IPS-20b (cell line): ENCODE measurements around the gene EEF1B2.
"Not testable (repeated sequence)": the region's sequence is repeated elsewhere in the genome, so short reads cannot be mapped to it uniquely, and the experiment has no call there.

Source experiments
- H3K27ac ChIP-seq: one replicate; pipeline ENCODE4 v1.5.1; 2013; ENCODE audit warnings: low read length
- H3K27me3 ChIP-seq: 2 replicates; pipeline ENCODE4 v1.6.1; 2013; ENCODE audit warnings: mild to moderate bottlenecking, low read length, inconsistent platforms; ENCODE audit not compliant: insufficient read depth
- H3K36me3 ChIP-seq: 2 replicates; pipeline ENCODE4 v1.6.1; 2013; ENCODE audit warnings: low read depth, mild to moderate bottlenecking, inconsistent platforms, low read length, moderate library complexity; ENCODE audit not compliant: insufficient read depth
- H3K4me1 ChIP-seq: 2 replicates; pipeline ENCODE4 v1.6.1; 2013; ENCODE audit warnings: mild to moderate bottlenecking, control low read depth, inconsistent platforms, low read length, moderate library complexity; ENCODE audit not compliant: insufficient read depth
- H3K4me3 ChIP-seq: 2 replicates; pipeline ENCODE4 v1.5.1; 2013; ENCODE audit warnings: mild to moderate bottlenecking, low read length, inconsistent platforms
- H3K9ac ChIP-seq: 2 replicates; pipeline ENCODE4 v1.6.1; 2013; ENCODE audit warnings: low read depth, mild to moderate bottlenecking, inconsistent platforms, low read length, moderate library complexity
- H3K9me3 ChIP-seq: 2 replicates; pipeline ENCODE4 v1.6.1; 2013; ENCODE audit warnings: mild to moderate bottlenecking, low read depth, low read length, inconsistent platforms; ENCODE audit not compliant: insufficient read depth

EEF1B2 gene

GRCh38 chr2:206201075-206201848, 41.6 kb downstream of the EEF1B2 start:
- Histone ChIP-seq H3K4me1 (peaks cover 12% of the 10 kb centered on the region; the same call in 1 of the 2 replicates), H3K9ac (no peak overlapping the region; the same call in 1 of the 2 replicates)

GRCh38 chr2:206202446-206202845, 42.8 kb downstream of the EEF1B2 start:
- H3K27me3 ChIP-seq, result no peaks in the 10 kb centered on the region
- H3K36me3 ChIP-seq, result no peaks in the 10 kb centered on the region
- no peak overlapping the region for H3K4me3 ChIP-seq
- H3K9me3 ChIP-seq, result no peaks in the 10 kb centered on the region
- H3K4me1 ChIP-seq, result peaks cover 12% of the 10 kb centered on the region; the same call in 1 of the 2 replicates
- no peak overlapping the region for H3K9ac ChIP-seq
- no peak overlapping the region for H3K27ac ChIP-seq

More at GRCh38 chr2:206201075-206201848, 41.6 kb downstream of the EEF1B2 start:
- Histone ChIP-seq H3K27me3 (no peaks in the 10 kb centered on the region), H3K9me3 (no peaks in the 10 kb centered on the region), H3K4me3 (0 out of 2 replicates have a peak overlapping the region, but pooled peaks have one; percentile 2), H3K27ac (peak overlapping the region; percentile 36), H3K36me3 (no peaks in the 10 kb centered on the region)

GRCh38 chr2:206203331-206203730, 43.6 kb downstream of the EEF1B2 start:
- H3K27ac ChIP-seq, result no peak overlapping the region
- H3K9ac ChIP-seq, result no peak overlapping the region
- no peaks in the 10 kb centered on the region for H3K27me3 ChIP-seq
- H3K36me3 ChIP-seq, result no peaks in the 10 kb centered on the region
- H3K4me3 ChIP-seq, result no peak overlapping the region
- H3K4me1 ChIP-seq, result peaks cover 12% of the 10 kb centered on the region; the same call in 1 of the 2 replicates
- H3K9me3 ChIP-seq, result no peaks in the 10 kb centered on the region

GRCh38 chr2:206204710-206205109, 45.0 kb downstream of the EEF1B2 start:
- no peaks in the 10 kb centered on the region for H3K27me3 ChIP-seq
- peaks cover 12% of the 10 kb centered on the region; the same call in 1 of the 2 replicates for H3K4me1 ChIP-seq
- H3K9ac ChIP-seq, result no peak overlapping the region
- H3K36me3 ChIP-seq, result no peaks in the 10 kb centered on the region
- H3K27ac ChIP-seq, result no peak overlapping the region
- H3K4me3 ChIP-seq, result no peak overlapping the region
- no peaks in the 10 kb centered on the region for H3K9me3 ChIP-seq

- H3K9me3 ChIP-seq, H3K4me1 ChIP-seq, H3K4me3 ChIP-seq, H3K36me3 ChIP-seq, H3K27me3 ChIP-seq, H3K27ac ChIP-seq, H3K9ac ChIP-seq: not testable (repeated sequence)
These were observed 47.6 kb downstream of the EEF1B2 start for GRCh38 chr2:206207316-206207715.

- Histone ChIP-seq H3K9me3 (no peaks in the 10 kb centered on the region), H3K9ac (no peak overlapping the region), H3K27me3 (no peaks in the 10 kb centered on the region), H3K36me3 (no peaks in the 10 kb centered on the region), H3K4me1 (peaks cover 21% of the 10 kb centered on the region), H3K27ac (no peak overlapping the region), H3K4me3 (no peak overlapping the region)
These were observed 49.2 kb downstream of the EEF1B2 start for GRCh38 chr2:206208900-206209299.

- H3K4me3 ChIP-seq, result no peak overlapping the region
These were observed 52.1 kb downstream of the EEF1B2 start for GRCh38 chr2:206211657-206212255.

More at GRCh38 chr2:206211657-206212255, 52.1 kb downstream of the EEF1B2 start:
- Histone ChIP-seq H3K9ac (no peak overlapping the region), H3K9me3 (no peaks in the 10 kb centered on the region), H3K27me3 (no peaks in the 10 kb centered on the region), H3K4me1 (peaks cover 21% of the 10 kb centered on the region), H3K27ac (no peak overlapping the region), H3K36me3 (no peaks in the 10 kb centered on the region)
